Epithelial cell of prostate (primary cell): Measurements from ENCODE around the gene SH2D1B.

Experiments used
- DNase-seq: peaks from one replicate; pipeline ENCODE4 v3.0.0-alpha.2; 2011; ENCODE audit warnings: low read depth, low spot score
- H3K27ac ChIP-seq: fragments of 450-650 bp; 2 replicates; pipeline ENCODE4 v1.5.1; 2017; ENCODE audit warnings: mild to moderate bottlenecking

The SH2D1B gene

GRCh38 chr1:162400790-162401355 is 11.1 kb downstream of the SH2D1B start:
- no peak for DNase-seq

GRCh38 chr1:162398999-162399580 is 12.8 kb downstream of the SH2D1B start:
- DNase-seq, result no peak

More at GRCh38 chr1:162400790-162401355, 11.1 kb downstream of the SH2D1B start:
- H3K27ac ChIP-seq, result no peak overlapping the region

DNA sequence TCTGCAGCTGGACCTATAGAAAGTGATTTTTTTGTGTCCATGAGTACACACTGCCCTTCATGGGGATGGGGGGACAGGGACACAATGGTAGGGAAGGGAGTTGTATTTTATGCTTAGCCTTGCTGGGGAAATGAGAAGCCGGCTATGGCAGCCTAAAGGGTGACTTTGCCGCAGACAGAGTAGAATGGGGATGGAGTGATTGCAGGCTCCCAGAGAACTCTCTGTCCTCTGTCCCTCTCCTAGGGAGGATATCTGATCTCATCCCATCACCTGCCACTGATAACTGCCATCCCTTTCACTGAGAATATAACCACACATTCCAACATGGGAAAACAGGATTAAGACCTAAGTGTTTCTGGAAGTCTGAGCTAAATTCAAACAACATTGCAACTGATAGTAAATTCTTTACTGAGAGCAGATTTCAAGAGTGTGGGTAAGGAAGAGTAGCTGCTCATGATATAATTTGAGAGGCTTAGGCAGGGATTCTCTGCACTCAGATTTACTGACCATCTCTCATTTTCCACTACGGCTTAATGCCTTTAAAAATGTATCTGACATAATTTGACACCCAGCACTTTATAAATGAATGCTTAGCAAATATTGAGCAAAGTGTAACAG is 13.9 kb downstream of the SH2D1B start:
- DNase-seq, result no peak
- no peak overlapping the region for H3K27ac ChIP-seq

More at GRCh38 chr1:162398999-162399580, 12.8 kb downstream of the SH2D1B start:
- no peak overlapping the region for H3K27ac ChIP-seq

GRCh38 chr1:162397039-162397448 is 14.9 kb downstream of the SH2D1B start:
- H3K27ac ChIP-seq, result no peak overlapping the region
- DNase-seq, result no peak

- no peak for DNase-seq
- no peak overlapping the region for H3K27ac ChIP-seq
Observed at GRCh38 chr1:162396201-162396906, 15.6 kb downstream of the SH2D1B start.

DNA sequence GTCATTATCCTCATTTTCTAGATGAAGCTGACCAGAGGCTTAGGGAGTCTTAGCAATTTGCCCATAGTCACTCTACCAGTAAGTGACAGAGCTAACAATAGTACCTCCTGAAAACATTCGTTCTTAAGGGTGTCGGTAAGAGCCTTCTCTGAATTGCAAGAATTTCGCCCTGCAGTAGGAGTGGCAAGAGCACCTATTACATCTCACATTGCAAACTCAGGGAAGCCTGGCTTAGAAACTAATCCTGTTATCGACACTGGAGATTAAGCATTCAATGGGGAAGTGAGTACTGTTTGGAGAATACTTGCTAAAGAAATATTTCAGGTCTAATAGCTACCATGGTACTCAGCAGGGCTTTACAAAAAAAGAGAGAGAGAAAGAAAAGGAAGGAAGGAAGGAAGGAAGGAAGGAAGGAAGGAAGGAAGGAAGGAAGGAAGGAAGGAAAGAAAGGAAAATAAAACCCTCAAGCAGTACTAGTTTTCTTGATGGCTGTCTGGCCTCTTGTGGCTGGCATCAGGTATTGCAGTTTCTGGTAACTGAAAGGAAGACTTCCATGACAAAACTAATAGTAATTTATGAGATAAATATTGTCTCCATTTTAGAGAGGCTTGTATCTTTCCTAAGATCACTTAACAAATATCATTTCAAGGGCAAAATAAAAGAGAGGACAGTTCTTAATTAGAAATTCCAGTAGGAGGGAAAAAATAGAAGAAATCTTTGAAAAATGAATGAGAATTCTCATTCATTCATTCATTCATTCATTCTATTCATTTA is 20.0 kb downstream of the SH2D1B start:
- DNase-seq, result no peak
- H3K27ac ChIP-seq, result no peak overlapping the region

- H3K27ac ChIP-seq, result no peak overlapping the region
- DNase-seq, result no peak
Observed at GRCh38 chr1:162390396-162391185, 21.3 kb downstream of the SH2D1B start.

DNA sequence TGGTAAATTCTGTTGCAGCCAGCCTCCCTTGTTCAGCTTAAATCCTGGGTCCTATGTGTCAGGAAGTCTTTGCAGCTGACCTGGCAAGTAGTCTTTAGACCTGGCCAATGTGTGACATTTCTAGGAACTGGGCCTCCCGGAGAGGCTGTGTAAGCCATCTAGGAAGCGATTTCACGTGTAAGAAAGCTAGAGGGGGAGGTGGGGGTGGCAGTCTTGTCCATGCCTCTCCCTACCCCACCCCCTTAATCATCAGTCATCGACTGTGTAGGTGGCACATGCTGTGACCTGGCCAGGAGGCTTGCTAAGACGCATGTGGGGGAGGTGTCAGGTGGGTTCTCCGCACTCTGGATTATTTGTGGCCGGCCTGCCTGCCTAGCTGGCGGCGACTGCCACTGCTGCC is 22.0 kb downstream of the SH2D1B start:
- H3K27ac ChIP-seq, result no peak overlapping the region
- DNase-seq, result no peak

DNA sequence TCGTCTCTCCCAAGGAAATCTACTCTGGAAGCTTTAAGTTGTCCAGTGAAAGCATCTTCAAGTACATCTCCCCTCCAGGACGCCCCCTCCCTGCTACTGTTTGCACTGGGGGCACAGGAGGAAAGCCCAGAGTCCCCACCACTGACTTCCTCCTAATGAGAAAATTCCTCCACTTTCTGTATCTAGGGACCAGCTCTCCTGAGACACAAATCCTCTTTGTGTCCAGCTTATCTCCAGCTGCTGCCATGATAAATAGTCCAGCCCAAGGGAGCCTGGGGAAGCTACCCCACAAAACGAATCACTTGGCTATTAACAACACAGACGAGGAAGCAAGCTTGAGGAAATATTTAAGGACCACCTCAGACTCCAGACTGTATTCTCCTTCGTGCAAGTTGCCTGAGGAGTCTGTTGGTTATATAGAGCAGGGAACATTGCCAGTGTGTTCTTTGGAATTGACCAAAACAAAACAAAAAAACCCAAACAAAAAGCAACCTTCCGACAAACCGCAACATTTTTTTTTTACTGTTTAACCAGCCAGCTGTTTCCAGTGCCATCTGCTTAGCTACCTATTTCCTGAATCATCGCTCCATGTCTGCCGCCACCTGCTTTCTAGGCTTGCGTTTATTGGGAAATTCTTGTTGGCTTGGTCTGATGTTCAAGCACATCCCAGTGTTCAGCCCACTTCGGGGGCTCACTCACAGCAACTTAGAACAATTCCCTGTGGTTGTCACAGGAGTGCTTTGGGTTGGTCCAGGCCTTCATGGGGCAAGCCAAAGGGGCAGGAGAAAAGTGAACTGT is 22.7 kb downstream of the SH2D1B start:
- DNase-seq, result peak; percentile 24
- H3K27ac ChIP-seq, result peak overlapping the region; percentile 18

DNA sequence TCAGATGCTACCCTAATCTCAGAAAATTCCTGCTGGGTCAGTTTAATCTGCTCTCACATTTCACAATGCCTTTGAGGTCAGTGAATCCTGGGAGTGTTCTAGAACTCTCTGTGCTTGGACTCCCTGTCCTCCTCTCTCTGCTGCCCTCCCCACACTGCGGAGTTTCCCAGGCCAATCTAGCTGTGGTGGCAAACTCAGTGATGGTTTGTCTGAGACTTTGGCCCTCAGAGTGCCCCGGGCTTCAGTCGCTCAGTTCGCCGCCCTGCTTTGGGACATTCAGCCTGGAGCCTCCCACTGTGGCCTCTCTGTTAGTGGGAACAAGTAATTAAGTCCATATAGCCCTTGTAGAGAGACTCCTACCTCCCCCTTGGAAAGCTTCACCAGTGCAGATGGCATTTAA is 23.3 kb downstream of the SH2D1B start:
- DNase-seq, result no peak
- no peak overlapping the region for H3K27ac ChIP-seq

- H3K27ac ChIP-seq, result no peak overlapping the region
- DNase-seq, result no peak
Observed at GRCh38 chr1:162388083-162388594, 23.8 kb downstream of the SH2D1B start.

DNA sequence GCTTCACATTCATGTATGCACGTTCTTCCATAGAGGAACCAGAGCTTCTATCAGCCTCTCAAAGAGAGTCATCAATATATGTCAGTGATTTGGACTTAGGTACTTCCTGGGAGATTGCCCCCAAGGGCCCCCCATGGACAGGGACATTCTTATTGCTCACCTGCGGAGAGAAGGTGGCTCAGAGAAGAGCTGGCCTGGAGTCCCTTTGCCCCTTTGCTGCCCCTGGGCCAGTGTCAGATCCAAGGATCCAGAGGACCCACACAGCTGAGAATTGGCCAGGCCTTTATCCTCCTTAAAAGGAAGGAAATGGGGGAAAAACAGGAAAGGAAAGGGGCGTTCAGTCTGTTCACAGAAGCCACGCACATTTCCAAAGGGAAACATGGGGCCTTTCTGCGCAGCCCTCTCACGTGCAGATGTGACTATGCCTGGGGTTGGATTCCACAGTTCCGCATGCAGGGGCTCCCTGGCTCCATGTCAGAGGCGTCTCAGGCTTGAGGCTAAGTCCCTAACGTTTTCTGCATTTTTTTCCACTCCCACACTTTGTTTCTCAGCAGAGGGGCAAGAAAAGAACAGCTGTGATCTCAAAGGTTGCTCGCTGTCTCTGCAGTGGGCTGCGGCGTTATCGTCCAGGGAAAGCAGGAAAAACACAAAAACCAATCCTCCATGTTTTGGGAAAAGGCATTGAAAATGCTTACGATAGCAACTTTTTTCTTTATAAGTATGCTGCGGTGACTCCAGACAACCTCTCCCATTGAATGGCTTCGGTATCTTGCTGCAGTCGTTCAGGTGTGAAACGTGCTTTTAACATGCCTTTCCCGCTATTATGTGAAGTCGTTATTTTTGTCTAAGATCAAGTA is 24.5 kb downstream of the SH2D1B start:
- DNase-seq, result no peak
- no peak overlapping the region for H3K27ac ChIP-seq

DNA sequence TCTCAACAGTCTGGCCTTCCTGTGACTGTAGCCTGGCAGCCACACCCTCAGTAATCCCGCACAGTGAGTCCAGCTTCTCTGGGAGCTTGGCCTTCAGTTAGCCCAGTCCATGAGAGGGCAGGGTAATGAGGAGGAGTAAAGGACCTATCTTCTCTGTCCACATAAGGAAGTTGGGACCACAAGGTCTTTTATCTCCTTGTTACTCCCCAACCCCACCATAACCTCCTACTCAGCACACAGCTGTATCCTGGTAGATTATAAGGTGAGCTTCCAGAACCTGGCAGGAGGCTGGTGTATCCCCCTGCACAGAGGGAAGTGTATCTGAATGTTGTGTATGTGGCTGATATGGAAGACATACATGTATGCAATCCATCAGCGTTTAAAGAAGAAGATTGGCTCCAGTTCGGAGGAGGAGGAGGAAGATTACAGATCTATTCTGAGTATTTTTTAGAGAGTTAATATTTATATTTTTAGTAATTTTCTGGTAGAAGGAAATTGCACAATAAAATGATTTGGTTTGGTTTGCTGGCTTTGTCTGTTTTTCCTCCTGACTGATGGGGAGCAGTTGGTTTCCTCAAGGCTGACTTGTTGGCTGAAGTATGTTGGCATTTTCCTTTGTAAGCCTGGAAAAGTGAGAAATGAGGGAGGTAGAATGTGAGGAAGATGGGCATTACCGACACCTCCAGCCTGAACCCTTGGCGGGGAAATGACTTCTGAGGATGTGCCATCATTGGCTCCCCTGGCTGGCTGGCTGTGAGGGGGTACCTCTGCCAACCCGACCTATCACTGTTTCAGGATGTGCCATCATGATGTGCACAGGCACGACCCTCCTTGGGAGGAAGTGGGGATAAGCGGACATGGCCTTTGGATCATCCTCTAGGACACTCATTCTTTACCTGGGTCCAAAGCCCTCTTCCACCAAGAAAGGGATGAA is 25.4 kb downstream of the SH2D1B start:
- DNase-seq, result no peak
- no peak overlapping the region for H3K27ac ChIP-seq

GRCh38 chr1:162385702-162386101 is 26.2 kb downstream of the SH2D1B start:
- H3K27ac ChIP-seq, result no peak overlapping the region
- no peak for DNase-seq

GRCh38 chr1:162385280-162385623 is 26.7 kb downstream of the SH2D1B start:
- no peak for DNase-seq
- no peak overlapping the region for H3K27ac ChIP-seq

DNA sequence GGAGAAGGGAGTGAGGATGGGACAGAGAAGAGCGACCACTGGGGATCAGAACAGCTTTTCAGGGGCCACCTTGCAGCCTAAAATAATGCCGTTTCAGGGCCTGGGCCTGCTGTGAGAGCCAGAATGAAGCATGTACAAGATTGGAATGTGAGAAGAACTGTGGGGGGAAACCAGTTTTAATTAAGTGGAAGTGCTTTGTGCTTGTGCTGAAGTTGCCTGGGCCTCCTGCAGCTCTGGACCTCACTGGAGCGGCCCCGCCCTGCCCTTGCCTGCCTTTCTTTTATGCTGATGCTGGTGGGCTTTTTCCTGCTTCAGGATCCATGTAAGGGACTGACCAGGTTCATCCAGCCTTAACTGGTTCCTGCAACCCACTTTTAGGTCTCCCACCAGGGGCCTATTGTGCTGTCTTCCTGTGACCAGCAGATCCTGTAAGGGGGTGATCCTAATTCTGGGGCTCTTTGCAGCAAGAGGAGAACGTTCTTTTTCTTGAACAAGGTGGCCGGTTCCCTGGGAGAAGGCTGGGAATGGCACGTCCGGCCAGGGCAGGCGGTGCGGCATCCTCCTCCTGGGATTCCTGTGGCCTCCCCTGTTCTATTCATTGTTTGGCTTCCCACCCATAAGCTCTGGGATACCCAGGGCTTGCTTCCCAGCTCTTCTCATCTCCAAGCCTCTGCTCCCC is 27.2 kb downstream of the SH2D1B start:
- no peak for DNase-seq
- H3K27ac ChIP-seq, result no peak overlapping the region
